Stimulated activated CD4-positive, alpha-beta T cell treated with anti-CD3 and anti-CD28 coated beads, Interleukin-1b, Interleukin-23, amount 100 ng/mL, for 48 hours (primary cell): ENCODE data around the gene PLEK2.
"Not testable (repeated sequence)": the region's sequence is repeated elsewhere in the genome, so short reads cannot be mapped to it uniquely, and the experiment has no call there.

ENCODE experiments used
- DNase-seq: peaks from one replicate; pipeline ENCODE4 v3.0.0-alpha.2; 2020

The PLEK2 gene

DNA sequence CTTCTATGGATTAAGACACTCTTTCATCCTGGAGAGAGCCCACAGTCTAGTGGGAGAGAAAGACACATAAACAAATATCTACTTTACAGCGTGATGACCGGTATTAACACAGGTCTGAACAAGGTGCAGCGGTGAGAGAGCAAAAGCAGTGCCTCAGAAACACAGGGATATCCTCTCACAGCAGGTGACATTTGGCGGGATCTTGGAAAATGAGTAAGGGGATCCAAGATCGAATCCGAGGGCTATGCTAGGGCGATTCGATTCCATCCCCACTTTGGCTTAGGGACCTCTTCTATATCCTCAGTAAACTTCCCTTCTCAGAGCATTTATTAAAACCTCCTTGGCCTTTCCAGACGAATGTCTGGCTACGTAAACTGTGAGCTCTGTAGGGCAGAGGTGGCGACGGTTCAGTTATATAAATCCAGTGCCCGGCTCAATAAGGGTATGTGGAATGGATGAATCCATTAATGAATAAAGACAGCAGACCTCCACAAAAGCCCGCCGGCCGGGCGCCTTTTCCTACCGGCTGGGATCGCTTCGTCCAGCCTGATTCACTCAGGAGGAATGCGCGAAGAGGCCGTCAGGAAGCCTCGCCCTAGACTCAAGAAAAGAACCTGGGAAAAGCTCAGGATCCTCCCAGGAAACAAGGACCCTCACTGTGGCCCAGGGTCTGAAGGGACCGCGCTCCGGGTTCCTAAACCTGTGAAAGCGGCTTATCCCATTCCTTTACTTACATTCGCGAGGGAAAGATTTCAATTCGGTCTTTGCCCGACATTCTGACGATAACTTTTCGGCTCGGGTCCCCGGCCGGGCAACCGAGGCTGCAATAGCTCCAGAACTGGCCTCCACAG is 52.8 kb downstream of the PLEK2 start:
- DNase-seq: no peak

DNA sequence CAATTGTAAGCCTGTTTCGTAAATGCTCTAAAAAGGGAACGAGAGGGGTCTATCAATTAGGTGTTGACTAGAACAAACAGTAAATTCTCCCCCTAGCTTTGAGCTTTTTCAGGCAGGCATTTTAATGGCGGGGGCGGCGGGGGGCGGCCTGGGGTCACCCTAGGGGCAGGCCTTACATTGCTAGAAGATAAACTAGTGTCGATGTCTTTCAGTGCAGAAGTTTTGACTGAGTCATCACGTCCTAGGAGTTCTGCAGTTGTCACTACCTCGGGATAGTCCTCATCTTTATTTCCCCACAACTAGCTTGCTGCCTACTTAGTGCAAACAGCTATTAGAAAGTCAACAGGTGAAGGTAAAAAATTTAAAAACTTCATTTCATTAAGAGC is 54.0 kb downstream of the PLEK2 start:
- DNase-seq: no peak

DNA sequence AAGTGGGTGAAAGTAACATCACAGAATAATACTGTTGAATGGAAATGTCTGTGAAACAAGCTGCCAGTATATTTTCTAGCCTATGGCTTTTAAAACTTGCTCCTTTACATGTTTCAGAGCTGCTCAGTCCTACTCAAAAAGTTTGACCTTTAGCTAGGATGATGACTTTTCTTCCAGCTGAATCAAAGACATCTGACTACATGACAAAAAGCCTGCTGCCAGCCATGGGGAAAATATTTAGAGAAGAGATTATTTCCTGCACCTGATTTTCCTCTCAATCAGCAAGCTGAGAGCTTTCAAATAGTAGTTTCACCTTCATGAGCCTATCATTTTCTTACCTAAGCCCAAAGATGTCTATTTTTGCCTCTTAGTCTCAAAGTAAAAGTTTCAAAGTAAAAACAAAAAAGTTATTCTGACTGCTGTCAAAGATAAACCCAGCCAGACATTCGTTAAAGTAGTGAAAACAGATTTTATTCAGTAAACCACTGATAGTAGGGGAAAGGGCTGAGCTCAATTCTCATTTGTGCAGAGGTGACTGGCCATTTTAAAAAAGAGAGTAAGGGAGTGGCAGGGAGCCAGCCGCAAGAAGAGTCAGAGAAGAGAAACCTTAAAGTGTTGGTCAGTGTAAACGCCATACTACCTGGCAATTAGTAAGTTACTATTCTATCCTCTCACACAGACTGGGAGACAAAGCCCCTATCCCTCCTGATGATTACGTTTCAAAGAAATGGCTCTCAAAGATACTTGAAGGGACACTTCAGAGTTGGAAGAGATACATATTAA is 54.6 kb downstream of the PLEK2 start:
- DNase-seq: no peak

DNA sequence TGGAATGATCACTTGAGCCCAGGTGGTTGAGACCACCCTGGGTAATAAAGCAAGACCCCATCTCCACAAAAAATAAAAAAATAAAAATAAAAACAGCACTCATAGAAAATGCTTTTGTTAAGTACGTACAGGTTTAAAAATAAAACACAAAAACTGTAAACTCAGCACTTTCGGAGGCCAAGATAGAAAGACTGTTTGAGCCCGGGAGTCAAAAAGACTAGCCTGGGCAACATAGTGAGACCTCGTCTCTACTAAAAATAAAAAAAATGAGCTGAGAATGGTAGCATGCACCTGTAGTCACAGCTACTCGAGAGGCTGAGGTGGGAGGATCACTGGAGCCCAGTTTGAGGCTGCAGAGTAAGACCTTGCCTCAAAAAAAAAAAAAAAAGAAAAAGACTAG is 59.9 kb downstream of the PLEK2 start:
- no peak for DNase-seq

DNA sequence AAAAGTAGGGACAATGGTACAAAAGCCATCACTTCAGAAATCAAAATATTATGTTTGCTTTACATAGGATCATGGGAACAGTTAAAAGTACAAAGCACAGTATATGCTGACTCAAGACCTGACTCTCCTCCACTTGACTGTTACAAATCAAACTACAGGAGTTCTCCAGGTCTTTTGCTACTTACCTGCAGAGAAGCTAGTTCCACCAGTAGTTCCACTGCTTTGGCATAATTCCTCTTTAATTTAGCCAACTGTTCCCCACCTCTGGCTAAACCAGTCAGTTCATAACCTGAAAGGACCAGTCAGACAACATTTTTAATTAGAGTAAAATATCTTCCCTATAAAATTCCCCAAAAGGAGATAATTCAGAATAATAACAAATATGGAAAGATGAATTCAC is 66.4 kb downstream of the PLEK2 start:
- DNase-seq: no peak

DNA sequence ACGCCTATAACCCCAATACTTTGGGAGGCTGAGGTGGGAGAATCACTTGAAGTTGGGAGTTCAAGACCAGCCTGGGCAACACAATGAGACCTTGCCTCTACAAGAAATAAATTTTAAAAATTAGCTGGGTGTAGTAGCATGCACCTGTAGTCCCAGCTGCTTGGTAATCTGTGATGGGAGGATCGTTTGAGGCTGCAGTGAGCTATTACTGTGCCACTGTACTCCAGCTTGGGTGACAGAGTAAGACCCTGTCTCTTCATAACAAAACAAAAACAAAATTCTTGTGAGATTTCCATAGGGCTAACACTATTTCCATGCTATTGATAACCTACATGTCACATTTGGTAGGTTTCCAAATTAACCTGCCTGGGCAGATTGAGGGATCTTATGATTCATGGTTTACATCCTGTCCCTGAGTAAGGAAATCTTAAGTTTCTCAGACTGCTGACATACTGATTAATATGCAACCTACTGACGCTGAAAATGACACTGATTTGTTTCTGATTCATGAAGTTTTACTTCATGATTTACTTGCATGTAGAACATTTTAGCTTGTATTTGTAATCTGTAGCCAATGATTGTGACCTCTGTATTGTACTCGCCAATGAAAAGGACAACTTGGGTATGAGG is 68.2 kb downstream of the PLEK2 start:
- DNase-seq: no peak

DNA sequence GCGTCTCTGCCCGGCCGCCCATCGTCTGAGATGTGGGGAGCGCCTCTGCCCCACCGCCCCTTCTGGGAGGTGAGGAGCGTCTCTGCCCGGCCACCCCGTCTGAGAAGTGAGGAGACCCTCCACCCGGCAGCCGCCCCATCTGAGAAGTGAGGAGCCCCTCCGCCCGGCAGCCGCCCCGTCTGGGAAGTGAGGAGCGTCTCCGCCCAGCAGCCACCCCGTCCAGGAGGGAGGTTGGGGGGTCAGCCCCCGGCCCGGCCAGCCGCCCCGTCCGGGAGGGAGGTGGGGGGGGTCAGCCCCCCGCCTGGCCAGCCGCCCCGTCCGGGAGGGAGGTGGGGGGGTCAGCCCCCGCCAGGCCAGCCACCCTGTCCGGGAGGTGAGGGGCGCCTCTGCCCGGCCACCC is 70.7 kb downstream of the PLEK2 start:
- DNase-seq: not testable (repeated sequence)
